ENCODE results near the gene FAM13C.

The FAM13C gene

DNA sequence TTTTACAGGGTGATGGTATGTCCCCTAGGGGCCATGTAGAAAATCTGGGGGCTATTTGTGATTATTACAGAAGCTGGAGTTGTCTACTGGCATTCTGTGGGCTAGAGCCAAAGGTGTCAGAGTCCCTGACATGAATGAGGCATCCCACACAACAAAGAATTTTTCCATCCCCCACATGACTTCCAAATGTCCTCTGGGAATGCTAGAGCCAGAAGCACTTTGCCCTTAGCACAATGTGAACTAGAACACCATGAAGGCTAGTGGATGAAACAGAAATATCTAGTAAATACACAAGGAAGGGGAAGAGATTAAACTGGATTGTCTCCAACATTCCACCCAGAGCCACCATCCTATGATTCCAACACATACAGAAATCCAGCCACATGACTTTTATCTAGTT lies 46.9 kb downstream of the FAM13C start:
- no peak for DNase-seq (ENCODE audit: low spot score)

DNA sequence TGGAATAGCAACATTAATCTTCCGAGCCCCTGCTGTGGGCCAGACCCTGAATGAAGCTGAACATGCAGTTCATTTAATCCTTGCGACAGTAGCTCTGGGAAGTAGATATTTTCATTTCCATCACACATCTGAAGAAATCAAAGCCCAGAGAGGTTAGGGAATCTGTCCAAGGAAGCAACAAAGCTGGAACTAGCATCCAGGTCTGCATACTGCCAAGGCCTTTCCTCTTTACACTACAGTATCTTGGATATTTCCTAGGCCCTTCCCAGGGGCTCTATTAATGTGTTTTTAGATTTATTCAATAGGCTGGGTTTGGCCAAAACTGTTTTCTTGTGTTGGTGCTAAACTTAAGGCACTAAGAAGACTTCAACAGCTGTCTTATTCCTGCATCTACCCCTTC lies 48.1 kb downstream of the FAM13C start:
- no peak for DNase-seq (ENCODE audit: low spot score)

DNA sequence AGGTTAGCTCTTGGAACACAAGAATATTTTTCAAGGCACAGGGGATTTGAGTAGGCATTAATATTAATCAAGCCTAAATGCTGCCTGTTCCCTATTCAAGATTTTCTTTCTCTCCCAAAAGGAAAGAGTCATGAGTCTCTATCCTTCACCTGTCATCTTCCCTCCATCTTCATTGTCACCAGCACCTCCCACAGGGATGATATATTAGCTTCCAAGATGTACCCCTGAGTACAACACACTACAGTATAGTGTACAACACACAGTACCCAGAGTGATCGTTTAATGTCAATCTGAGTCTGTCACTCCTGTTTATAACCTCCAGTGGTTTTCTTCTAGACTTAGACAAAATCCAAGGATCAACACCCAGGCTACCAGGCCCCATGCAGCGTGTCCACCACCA lies 50.1 kb downstream of the FAM13C start:
- no peak for DNase-seq (ENCODE audit: low spot score)

DNA sequence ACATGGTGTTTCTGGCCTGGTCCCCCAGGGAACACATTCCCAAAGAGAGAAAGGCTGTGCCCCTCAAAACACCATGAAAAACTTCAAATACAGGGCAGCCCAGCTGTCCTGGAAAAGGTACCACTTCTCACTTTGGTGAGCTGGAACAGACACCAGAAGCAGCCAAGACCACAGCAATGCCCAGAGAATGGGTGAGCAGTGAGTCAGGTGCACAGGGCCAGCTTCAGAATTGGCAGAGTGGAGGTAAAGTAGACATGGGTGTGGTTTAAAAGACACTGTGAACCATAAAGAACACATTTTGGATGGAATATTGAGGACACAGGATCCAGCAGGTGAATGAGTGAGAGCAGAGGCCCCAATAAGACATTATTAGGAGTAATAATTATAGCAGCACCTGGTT lies 51.3 kb downstream of the FAM13C start:
- DNase-seq (ENCODE audit: low spot score): no peak

DNA sequence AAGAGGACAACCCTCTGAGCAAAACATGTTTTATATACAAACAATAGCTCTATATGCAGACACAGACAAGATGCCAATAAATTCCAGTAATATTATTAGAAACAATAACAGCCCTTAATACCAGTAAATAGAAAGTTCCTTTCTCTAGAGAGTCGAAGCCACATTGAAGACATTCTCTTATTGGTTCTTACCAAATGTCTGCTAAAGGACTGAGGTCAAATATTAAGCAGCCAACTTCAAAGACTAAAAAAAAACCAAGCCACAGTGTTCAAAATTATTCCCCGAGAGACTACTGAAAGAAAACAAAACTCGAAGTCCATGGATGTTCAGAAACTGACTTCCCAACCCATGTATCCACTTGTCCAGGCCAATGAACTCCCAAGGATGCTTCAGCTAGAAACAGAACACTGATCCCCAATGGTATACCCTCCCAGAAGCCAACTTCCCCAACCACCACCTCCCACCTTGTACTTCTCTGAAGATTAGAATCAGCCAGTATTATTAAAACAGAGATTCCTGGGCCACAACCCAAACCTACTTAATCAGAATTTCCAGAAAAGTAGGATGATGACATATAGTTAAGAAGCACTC lies 51.9 kb downstream of the FAM13C start:
- no peak for DNase-seq (ENCODE audit: low spot score)

DNA sequence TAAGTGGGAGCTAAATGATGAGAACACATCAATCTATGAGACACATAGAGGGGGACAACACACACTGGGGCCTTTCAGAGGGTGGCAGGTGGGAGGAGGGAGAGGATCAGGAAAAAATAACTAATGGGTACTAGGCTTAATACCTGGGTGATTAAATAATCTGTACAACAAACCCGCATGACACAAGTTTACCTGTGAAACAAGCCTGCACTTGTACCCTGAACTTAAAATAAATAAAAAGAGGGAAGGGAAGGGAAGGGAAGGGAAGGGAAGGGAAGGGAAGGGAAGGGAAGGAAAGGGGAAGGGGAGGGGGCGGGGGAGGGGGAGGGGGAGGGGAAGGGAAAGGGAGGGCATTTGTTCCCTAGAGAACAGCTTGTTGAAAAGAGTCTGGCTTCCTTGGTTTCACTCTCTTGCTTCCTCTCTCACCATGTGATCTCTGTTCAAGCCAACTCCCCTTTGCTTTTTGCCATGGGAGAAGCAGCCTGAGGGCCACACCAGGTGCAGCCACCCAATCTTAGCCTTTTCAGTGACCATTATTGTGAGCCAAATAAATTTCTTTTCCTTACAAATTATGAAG lies 57.7 kb downstream of the FAM13C start:
- DNase-seq (ENCODE audit: low spot score): no peak

DNA sequence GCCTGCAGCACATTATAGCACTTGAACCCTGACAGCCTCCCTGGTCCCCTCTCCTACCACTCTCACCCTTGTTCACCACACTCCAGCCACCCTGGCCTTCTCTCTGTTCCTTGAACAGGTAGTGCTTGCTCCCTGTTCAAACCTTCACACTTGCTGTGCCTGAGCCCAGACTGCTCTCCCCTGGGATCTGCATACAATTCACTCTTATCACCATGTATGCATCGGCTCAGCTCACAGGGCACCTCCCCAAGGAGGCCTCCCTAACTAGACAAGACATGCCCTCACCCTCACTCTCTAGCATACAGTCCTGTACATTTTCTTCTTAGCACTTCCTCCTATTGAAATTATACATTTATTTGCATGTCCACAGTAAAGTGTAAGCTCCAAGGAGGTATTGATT lies 59.3 kb downstream of the FAM13C start:
- DNase-seq (ENCODE audit: low spot score): no peak

DNA sequence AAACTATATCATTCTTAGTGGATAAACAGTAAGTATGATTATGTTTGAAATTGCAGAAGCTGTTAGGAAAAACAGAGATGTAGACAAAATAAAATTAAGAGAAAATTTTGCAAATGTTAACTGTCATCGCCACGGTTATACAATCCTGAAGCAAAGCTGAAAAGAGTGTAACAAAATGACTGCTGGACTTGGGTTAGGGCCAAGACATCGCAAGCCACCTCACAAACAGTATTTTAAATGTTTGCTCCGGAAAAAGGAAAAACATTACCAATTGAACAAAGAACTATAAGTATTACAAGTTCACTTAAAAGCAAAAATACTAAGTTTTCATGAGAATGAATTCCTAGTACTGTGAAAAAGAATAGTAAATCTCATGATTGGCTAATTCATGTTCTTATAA lies 60.0 kb downstream of the FAM13C start:
- DNase-seq (ENCODE audit: low spot score): no peak

DNA sequence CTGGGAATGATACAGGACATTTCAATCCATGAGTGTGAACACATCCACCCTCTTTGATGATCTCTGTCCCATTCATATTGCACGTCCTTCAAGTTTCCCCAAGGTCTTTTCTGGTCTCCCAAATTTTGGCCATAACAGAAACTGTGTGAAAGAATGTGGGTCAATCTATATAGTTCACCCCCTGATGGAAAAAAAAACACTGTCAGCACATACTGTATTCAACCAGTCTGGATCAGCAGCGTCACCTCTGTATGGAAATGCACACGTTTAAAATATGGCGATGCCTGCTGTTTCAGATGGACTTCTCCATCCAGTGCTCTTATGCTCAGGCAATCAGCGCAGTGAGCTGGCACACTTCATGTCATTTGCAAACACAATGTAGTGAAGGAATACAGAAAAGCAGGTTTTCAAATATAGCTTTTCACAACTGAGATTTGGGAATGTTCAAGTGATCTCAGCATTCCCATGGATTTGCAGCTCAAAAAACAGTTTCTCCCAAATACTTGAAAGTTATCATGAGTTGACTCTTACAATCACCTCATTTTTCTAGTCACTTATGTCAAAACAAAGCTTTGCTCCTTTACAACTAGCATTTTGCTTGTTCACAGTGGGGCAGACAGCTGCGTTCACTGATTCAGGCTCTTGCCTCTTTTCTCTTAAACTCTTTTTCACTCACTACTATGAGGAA lies 61.1 kb downstream of the FAM13C start:
- no peak for DNase-seq (ENCODE audit: low spot score)

DNA sequence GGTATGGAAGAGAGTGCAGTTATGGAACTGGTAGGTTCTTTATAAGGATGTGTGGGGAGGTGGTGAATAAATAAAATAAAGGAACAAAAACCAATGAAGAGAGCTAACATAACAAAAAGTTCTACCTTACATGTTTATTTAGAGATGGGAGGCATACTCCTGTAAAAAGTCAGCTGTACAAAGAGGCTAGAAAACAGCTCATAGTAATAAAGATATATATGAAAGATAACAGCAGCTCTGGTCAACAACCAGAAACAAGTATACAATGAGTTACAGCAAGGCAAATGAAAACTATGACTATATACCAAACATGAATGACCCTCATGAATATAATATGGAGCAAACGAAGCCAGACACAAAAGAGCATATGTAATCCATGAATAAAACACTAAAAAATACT lies 62.0 kb downstream of the FAM13C start:
- DNase-seq (ENCODE audit: low spot score): no peak

DNA sequence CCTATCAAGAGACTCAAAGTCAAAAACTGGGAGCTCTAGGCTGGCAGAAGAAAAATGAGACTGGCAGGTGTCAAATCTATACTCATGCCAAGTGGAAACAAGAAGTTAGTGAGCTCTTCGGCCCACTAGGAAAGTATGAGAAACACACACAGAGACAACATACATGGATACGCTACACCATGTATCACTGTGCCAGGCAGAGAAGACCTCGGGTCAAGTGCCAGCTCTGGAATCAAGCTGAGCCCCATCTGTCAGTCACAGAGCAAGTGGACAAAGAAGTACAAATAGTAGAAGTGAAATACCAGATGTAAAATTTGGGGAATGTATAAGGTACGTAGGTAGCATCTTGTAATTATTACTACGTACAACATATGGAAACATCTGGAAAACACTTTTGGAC lies 62.4 kb downstream of the FAM13C start:
- DNase-seq (ENCODE audit: low spot score): no peak

DNA sequence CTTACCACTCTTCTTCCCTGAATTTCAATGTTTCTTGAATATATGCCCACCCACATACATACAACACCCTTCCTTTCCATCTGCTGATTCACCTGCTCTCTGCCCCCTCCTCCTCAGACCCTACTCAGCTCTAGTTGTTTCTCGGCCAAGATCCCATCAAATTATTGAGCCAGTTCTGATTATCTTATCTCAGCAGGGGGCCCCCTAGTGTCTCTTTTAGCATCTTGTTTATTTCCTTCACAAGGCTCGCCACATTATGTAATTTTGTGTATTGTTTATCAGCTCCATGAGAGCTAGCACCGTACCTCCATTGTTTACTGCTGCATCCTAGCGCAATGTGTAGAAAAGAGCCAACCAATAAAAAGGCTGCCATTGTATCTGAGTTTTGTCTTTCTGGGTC lies 71.9 kb downstream of the FAM13C start:
- DNase-seq (ENCODE audit: low spot score): no peak

DNA sequence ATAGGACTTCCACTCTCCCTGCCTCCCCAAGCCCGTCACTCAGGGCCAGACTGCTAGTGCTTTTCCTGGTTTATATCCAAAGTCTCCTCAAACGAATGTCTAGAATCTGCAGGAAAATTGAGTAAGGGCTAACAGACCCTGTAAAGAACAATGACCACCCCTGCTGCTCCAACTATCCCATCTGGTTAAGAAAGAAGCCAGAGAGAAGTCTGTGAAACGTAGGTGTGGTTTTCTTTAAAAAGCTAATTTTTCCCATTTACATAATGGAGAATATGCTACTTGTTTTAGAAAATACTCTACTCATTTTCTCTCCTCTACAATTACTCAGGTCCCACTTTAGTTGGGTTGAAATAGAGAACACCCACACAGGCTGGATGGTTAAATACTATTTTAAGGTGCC lies 72.5 kb downstream of the FAM13C start:
- DNase-seq (ENCODE audit: low spot score): no peak

DNA sequence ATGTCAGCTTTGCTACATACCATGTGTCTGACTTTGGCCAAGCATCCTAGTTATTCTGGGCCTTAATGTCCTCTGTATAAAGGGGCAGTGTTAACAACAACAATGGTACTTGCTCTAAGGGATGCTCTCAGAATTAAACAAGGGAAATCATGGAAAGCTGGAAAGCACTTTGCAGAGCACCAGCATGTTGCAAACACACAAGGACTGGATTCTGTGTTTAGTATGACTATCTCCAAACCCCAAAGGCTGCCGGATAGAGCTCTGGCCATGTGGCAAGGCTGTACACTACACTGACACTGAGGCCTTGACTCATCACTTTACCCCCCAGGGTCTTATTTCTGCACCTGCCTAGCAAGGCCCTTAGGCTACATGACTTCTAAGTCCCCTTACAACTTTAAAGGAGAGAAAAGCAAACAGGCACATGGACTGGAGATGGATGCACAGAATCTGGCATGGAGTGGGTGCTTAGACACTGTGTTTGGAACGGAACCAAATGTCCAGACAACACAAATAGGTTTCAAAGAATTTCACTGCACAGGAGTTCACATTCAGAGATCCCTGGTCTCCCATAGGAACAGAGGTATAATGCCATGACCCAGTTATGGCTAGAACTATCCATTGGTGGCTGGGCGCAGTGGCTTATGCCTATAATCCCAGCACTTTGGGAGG lies 74.6 kb downstream of the FAM13C start:
- no peak for DNase-seq (ENCODE audit: low spot score)

DNA sequence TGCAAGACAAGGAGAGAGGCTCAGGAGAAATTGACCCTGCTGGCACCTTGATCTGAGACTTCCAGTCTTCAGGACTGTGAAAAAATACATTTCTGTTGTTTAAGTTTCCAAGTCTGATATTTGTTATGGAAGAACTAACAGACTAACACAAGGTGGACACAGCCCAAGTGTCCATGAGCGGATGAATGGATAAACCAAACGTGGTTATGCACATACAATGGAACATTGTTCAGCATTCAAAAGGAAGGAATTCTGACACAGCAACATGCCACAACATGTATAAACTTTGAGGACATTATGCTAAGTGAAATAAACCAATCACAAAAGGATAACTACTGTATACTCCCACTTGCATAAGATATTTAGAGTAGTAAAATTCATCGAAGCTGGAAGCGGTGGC lies 76.5 kb downstream of the FAM13C start:
- no peak for DNase-seq (ENCODE audit: low spot score)

DNA sequence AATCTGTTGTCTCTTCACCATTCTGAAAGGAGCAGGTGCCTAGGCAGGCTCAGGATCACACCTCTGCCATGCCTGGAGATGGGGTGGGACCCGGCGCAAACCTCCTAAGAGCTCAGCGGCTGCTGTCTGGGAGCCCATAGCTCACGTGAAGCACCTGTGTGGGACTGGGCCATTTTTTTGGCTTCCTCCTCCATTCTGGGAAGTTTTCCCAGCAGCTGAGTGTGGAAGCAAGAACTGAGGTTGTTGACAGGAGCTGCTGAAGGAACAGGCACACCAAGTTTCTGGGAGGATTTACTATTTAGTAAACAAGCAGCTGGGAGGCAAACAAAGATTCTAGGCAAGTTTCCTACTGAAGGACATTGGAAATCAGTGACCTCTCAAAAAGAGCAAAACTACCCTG lies 77.3 kb downstream of the FAM13C start:
- no peak for DNase-seq (ENCODE audit: low spot score)

DNA sequence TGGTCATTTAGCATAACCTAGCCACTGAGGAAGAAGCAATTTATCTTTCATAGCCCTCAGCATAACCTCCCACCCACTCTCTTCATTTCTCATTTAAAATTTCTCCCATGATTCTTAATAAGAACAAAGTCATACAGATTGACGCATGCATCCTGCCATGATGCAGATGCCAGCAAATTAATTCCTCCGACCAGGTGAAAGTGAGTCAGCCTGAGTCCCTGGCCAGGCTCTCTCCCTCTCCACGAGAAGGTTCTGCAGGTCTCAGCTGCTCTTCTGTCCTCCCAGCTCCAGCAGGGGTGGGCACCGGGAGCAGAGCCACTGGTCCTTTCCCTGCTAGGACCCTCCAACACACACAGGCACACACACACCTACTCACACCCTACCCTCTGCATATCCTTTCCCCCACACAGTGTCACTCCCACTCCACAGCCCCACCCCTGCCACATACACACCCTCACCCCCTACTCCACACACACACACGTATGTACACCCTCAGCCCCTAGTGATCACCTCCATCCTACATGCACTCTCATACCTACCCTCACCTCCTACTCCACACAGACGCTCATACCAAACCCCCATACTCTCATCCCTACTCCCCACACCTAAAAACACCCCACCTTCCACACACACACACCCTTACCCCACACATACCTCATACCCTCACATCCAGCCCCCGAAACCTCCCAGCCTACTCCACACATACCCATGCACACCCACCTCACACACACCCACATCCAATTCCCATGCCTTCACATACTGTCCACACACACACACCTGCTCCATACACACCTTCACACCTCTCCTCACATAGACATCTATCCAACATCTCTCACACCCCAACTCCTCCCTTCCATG lies 78.0 kb downstream of the FAM13C start:
- DNase-seq (ENCODE audit: low spot score): no peak

DNA sequence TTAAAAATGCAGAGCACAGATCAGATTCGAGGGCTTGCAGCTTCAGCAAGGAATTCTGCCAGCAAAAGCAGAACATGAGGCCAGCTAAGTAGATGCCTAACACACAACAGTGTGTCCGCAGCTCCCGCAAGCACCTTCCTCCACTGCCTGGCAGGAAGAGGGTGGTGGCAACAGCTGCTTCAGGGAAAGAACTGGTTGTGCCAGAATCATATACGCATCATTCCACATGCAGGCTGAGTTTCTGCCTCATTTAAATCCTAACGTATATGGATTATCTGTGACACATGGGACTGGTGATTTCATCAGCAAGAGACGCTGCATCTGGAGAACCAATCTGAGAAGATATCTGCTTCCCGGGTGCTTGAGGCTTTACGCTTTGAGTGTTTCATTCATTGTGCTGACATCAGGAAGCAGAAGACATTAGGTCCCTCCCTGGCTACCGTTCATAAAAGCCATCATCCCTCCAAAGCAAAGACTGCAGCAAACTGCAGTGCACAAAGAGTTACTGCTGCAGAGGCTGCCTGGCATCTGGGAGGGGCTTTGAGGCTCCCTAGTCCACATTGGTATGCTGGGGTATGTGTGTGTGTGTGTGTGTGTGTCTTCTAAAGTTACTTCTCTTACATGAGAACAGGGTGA lies 78.8 kb downstream of the FAM13C start:
- no peak for DNase-seq (ENCODE audit: low spot score)

DNA sequence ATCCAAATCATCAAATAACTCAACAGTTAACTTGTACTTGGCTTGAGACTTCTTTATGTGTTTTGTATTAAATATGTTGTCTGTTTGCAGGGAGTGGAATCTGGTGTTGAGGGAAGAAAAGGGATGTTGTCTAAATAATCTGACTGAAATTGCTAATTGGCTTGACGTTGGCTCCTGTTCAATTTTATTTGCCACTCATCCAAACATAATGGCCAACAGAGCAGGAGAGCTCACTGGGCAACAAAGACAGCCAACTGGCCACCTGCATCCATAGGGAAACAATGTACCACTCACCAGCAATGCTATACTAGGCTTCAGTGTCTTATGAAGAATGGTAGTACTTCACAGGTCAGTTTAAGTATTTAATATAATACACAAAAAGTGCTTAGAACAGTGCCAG lies 80.5 kb downstream of the FAM13C start:
- no peak for DNase-seq (ENCODE audit: low spot score)

DNA sequence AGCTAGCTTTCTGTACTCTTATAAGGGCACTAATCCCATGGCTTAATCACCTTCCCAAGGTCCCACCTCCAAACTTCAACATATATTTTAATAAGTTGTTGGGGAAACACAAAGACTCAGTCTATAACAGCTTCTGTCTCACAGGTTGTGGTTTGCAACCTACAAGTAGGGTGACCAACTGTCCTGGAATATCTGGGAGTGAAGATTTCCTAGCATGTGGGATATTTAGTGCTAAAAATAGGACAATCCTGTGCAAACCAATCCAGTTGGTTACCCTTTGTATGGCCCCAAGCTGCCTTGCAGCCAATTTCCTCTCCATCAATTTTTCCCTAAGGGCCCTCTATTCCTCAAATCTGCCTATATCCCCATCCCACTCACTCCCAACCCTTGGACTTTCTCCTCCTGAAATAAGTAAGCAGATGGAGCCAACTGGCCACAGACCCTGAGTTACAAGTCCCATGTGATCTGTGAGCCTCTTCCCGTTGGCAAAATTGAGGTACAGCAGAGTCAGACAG lies 82.3 kb downstream of the FAM13C start:
- DNase-seq (ENCODE audit: low spot score): no peak

DNA sequence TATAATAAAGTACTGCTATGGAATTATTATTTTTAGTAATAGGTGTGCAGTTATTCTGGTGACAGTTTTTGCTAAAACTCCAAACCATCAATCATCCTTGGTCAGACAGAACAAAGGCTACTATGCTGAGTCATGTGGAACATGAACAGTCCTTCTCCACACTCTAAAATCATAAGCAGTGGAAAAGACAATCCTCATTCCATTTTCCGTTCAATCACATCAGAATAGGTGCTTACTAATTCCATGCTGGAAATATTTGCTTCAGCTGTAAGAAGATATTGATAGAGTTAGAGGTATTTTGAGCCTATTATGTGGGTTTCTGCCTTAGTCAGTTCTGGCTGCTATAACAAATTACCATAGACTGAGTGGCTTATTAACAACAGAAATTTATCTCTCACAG lies 82.9 kb downstream of the FAM13C start:
- no peak for DNase-seq (ENCODE audit: low spot score)

DNA sequence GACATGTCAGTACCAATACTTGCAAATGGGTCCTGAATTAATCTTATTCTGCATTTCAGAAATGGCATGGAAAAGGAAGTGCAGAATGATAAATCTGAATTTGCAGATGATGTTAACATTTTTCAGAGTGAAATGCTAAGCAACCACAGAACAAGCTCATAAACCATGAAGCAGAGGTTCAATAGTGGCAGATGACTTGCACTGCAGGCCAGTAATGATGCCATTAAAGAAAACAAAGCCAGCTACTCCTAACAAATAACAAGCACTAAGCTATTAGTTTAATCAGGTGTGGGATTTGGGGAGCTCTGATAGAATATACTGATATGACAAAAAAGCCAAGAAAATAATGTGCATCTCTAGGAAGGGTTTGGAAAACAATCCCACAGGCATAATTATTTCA lies 85.4 kb downstream of the FAM13C start:
- DNase-seq (ENCODE audit: low spot score): no peak
